Adrenal gland (tissue), 12 donors: Measurements from ENCODE around the gene PPP6C. TPM values are rescaled to one million over a fixed set of nuclear protein-coding genes. Genes with fewer than 3 reads are reported as not detected.

Experiments used
- DNase-seq, 7 donors: peaks; one replicate each; pipeline ENCODE4 v3.0.0-alpha.2; 2019 to 2020
- H3K27ac ChIP-seq, 5 donors: fragments of 200-600 bp; sonication (generic) in 4 of 5; 1 replicate in 3 of 5; 2 replicates in 2 of 5; pipeline versions ENCODE4 v1.5.1 to v1.8.0; 2016 to 2020; ENCODE audit warnings: mild to moderate bottlenecking in 1 of 5
- H3K27me3 ChIP-seq: fragments of 200-600 bp; 2 replicates; pipeline ENCODE4 v1.8.0; 2021
- H3K36me3 ChIP-seq, 2 donors: fragments of 200-600 bp; replicated peaks in 1 of 2; 1 replicate in 1 of 2; 2 replicates in 1 of 2; pipeline versions ENCODE4 v1.5.1 to v1.8.0; 2018 to 2022
- H3K4me1 ChIP-seq, 2 donors: fragments of 200-600 bp; replicated peaks in 1 of 2; 1 replicate in 1 of 2; 2 replicates in 1 of 2; pipeline versions ENCODE4 v1.5.1 to v1.8.0; 2018 to 2021
- H3K4me3 ChIP-seq, 4 donors: fragments of 200-600 bp; sonication (generic) in 3 of 4; one replicate each; pipeline ENCODE4 v1.5.1; 2016 to 2018
- H3K9me3 ChIP-seq, 3 donors: fragments of 200-600 bp; sonication (generic) in 1 of 3; replicated peaks in 1 of 3; 1 replicate in 2 of 3; 2 replicates in 1 of 3; pipeline versions ENCODE4 v1.5.1 to v1.8.0; 2016 to 2021
- CTCF ChIP-seq, 6 experiments: fragments of 450-650 bp in 4 of 6; fragments of 200-600 bp in 2 of 6; sonication (generic) in 1 of 6; IDR thresholded peaks; 1 replicate in 5 of 6; 2 replicates in 1 of 6; pipeline versions ENCODE4 v1.5.1 to v1.8.0; 2016 to 2021; ENCODE audit warnings: antibody characterized with exemption in 6 of 6, mild to moderate bottlenecking in 2 of 6, moderate library complexity in 1 of 6
- POLR2A ChIP-seq, 2 donors: fragments of 450-650 bp; IDR thresholded peaks; one replicate each; pipeline ENCODE4 v1.6.1; 2017; ENCODE audit warnings: antibody characterized with exemption in 2 of 2, mild to moderate bottlenecking in 2 of 2, moderate library complexity in 1 of 2
- WGBS, 4 donors: extraction: QIAGEN DNeasy Blood & Tissue Kit in 2 of 4; methylation state at CpG; one replicate each; pipeline versions ENCODE4 v1.1.5 to v1.1.7; 2013 to 2017; 5-methylcytosine and 5-hydroxymethylcytosine counted together
- intact Hi-C, 2 donors: fragments of 100-400 bp; cut with DNase I; formaldehyde crosslinking; loops; one replicate each; pipeline versions ENCODE4 v1.14.1 to v1.15.0; 2022 to 2023
- polyA plus RNA-seq, 3 donors: library from polyadenylated mRNA; stranded (reverse); fragments of 200-250 nt in 2 of 3; fragments of 350-450 nt in 1 of 3; fragmentation: Illumina TruSeq in 1 of 3; extraction: RNeasy Lipid Tissue Mini Kit (QIAGEN cat#74804) in 1 of 3; gene quantifications; one replicate each; pipeline ENCODE4 v1.2.3, GENCODE V29; 2013 to 2014
- total RNA-seq, 9 donors: library from RNA; depleted of rRNA in 4 of 9; stranded (reverse); fragments of >200 nt in 4 of 9; fragments of 120-200 nt in 1 of 9; fragmentation: NEBNext Ultra II Directional in 1 of 9; extraction: Animal tissue kit (Norgen Biotek cat#: 25700) in 1 of 9; gene quantifications; one replicate each; pipeline versions ENCODE4 v1.1.0 to v1.2.4, GENCODE V29; 2013 to 2023
- donor health status: healthy with polysubstance abuse.
- donor health status: Bipolar disorder and iron deficiency.
- donor health status: DM: yes; HTN: yes; CAD: no.
- donor health status: DM: no; HTN: no; CAD: no.
- donor health status: DM: no; HTN: no; CAD: no.
- donor health status: DM: yes; HTN: yes; CAD: no.

The PPP6C gene
- total and polyA plus RNA-seq, 12 donors = 15.9 to 71.1 (median 46.3) TPM

- Histone ChIP-seq H3K27ac (peak overlapping the region in 1 of 5 donors; percentile 38), H3K4me3 (no peak overlapping the region), H3K4me1 (no peaks in the 10 kb centered on the region), H3K9me3 (no peaks in the 10 kb centered on the region), H3K36me3 (no peaks in the 10 kb centered on the region), H3K27me3 (no peaks in the 10 kb centered on the region)
- WGBS, 4 donors = 86 to 95% (median 92%) methylated on average over 4 of the region's 4 CpGs
- intact Hi-C loops = no loop called here
- no peak for TF ChIP-seq POLR2A (IDR thresholded peaks at IDR 0.05)
- TF ChIP-seq CTCF (IDR thresholded peaks at IDR 0.05) = no peak
- no peak for DNase-seq
These were observed 88.8 kb downstream of the PPP6C start for GRCh38 chr9:125100822-125101221.

- H3K4me1 ChIP-seq = no peaks in the 10 kb centered on the region
- H3K9me3 ChIP-seq = no peaks in the 10 kb centered on the region
- DNase-seq = no peak
- peak overlapping the region in 3 of 5 donors; percentile 38 to 47 (median 45) for H3K27ac ChIP-seq
- no peak overlapping the region for H3K4me3 ChIP-seq
- 67 to 72% (median 68%) methylated on average over 3 of the region's 3 CpGs for whole genome bisulfite sequencing, 4 donors
- TF ChIP-seq CTCF (IDR thresholded peaks at IDR 0.05) = no peak
- TF ChIP-seq POLR2A (IDR thresholded peaks at IDR 0.05) = no peak
- intact Hi-C loops = no loop called here
- no peaks in the 10 kb centered on the region for H3K27me3 ChIP-seq
- H3K36me3 ChIP-seq = no peaks in the 10 kb centered on the region
These were observed 89.8 kb downstream of the PPP6C start for GRCh38 chr9:125099816-125100215.

Other genes with a start within 250 kb of the PPP6C start
- 10 to 100 TPM; 15.1 to 30.2 (median 24.9) TPM for gene GOLGA1, start 248.7 kb downstream of the PPP6C start, total RNA-seq
- 10 to 100 TPM; 13.0 to 23.6 (median 17.9) TPM for gene GOLGA1, start 248.7 kb downstream of the PPP6C start, polyA plus RNA-seq
- 10 to 100 TPM in 5 of 9 donors, 1 to 10 TPM in 4; 7.8 to 19.6 (median 10.6) TPM for gene SCAI, start 46.3 kb downstream of the PPP6C start, total RNA-seq
- 1 to 10 TPM; 1.4 to 6.3 (median 3.1) TPM for gene SCAI, start 46.3 kb downstream of the PPP6C start, polyA plus RNA-seq
- gene RABEPK, start 10.7 kb upstream of the PPP6C start, total RNA-seq = 10 to 100 TPM; 11.0 to 22.5 (median 16.8) TPM
- gene RABEPK, start 10.7 kb upstream of the PPP6C start, polyA plus RNA-seq = 10 to 100 TPM; 16.7 to 27.3 (median 17.2) TPM
- gene HSPA5, start 51.5 kb upstream of the PPP6C start, total RNA-seq = 100 to 1,000 TPM in 5 of 9 donors, 10 to 100 TPM in 4; 62.7 to 551 (median 108) TPM
- 100 to 1,000 TPM in 1 of 3 donors, 10 to 100 TPM in 2; 30.0 to 677 (median 40.6) TPM for gene HSPA5, start 51.5 kb upstream of the PPP6C start, polyA plus RNA-seq
- gene GAPVD1, start 72.0 kb upstream of the PPP6C start, total RNA-seq = 10 to 100 TPM; 27.9 to 63.1 (median 42.8) TPM
- gene GAPVD1, start 72.0 kb upstream of the PPP6C start, polyA plus RNA-seq = 10 to 100 TPM in 1 of 3 donors, 1 to 10 TPM in 2; 7.1 to 25.5 (median 9.6) TPM